GM21526 (cell line): Measurements from ENCODE around the gene PPL.
"Not testable (repeated sequence)": the region's sequence is repeated elsewhere in the genome, so short reads cannot be mapped to it uniquely, and the experiment has no call there.

Experiments
- ATAC-seq: cut with Tn5 transposase; IDR thresholded peaks from one replicate; pipeline ENCODE4 v1.9.1; 2021; ENCODE audit warnings: moderate library complexity; ENCODE audit not compliant: unreplicated experiment, low FRiP score

The PPL gene, protein sequence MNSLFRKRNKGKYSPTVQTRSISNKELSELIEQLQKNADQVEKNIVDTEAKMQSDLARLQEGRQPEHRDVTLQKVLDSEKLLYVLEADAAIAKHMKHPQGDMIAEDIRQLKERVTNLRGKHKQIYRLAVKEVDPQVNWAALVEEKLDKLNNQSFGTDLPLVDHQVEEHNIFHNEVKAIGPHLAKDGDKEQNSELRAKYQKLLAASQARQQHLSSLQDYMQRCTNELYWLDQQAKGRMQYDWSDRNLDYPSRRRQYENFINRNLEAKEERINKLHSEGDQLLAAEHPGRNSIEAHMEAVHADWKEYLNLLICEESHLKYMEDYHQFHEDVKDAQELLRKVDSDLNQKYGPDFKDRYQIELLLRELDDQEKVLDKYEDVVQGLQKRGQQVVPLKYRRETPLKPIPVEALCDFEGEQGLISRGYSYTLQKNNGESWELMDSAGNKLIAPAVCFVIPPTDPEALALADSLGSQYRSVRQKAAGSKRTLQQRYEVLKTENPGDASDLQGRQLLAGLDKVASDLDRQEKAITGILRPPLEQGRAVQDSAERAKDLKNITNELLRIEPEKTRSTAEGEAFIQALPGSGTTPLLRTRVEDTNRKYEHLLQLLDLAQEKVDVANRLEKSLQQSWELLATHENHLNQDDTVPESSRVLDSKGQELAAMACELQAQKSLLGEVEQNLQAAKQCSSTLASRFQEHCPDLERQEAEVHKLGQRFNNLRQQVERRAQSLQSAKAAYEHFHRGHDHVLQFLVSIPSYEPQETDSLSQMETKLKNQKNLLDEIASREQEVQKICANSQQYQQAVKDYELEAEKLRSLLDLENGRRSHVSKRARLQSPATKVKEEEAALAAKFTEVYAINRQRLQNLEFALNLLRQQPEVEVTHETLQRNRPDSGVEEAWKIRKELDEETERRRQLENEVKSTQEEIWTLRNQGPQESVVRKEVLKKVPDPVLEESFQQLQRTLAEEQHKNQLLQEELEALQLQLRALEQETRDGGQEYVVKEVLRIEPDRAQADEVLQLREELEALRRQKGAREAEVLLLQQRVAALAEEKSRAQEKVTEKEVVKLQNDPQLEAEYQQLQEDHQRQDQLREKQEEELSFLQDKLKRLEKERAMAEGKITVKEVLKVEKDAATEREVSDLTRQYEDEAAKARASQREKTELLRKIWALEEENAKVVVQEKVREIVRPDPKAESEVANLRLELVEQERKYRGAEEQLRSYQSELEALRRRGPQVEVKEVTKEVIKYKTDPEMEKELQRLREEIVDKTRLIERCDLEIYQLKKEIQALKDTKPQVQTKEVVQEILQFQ (N-terminal part only)

DNA sequence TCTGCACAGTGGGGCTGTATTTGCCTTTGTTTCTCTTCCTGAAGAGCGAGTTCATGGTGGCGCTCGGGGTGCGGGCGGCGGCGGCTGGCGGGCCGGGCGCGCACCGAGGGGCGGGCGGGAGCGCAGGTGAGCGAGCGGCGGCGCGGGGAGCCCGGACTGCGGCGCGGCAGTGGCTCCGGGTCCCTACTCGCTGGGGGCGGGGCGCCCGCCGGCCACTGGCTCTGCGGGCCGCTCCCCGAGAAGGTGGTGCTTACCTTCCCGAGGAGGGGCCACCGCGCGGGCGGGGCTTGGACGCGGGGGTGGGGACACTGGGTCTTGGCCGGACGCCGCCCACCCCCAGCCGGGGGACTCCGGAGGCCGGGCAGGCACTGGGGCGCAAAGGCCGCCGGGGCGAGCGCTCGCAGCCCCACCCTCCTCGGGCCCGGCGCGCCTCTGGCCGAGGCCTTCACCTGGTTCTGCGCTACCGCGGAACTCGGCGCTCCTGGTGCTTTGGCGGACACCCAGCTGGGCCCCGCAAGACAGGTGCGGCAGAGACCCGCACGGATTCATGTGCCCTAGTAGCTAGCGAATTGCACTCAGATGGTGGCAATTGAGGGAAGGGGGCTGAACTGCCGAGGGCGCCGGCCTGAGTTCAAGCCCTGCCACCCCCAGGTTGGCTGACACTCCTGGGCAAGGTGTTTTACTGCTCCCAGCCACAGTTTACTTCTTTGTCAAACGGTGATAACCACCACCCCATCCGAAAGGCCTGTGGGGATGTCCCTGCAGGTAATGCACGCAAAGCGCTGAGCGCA, at the start of gene PPL:
Gene PPL, minus strand, starts transcription at position 158 of the 791 bp plus-strand sequence. Its CDS starts 103 bp downstream, at position 55.
- ATAC-seq = no peak

DNA sequence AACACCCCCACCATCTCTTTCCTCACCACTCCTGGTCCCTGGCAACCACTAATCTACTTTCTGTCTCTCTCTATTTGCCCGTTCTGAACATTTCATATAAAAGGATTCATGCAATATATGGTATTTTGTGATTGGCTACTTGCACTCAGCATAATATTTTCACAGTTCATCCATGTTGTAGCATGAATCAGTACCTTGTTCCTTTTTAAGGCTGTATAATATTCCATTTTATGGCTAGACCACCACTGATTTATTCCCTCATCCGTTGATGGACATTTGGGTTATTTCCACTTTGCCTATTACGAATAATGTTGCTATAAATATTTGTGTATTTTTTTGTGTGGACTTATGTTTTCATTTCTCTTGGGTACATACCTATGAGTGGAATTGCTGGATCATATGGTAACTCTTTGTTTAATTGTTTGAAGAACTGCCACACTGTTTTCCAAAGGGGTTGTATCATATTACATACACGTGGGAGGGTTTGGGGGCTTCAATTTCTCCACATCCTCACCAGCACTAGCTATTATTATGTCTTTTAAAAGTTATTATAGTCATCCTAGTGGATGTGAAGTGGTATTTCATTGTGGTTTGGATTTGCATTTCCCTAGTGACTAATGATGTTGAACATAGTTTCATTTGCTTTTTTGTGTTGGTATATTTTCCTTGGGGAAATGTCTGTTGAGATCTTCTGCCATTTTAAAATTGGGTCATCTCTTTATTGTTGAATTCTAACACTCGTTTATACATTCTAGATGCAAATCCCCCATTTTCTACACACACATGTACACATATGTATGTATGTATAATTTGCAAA, 47.4 kb upstream of the PPL start:
- no peak for ATAC-seq

DNA sequence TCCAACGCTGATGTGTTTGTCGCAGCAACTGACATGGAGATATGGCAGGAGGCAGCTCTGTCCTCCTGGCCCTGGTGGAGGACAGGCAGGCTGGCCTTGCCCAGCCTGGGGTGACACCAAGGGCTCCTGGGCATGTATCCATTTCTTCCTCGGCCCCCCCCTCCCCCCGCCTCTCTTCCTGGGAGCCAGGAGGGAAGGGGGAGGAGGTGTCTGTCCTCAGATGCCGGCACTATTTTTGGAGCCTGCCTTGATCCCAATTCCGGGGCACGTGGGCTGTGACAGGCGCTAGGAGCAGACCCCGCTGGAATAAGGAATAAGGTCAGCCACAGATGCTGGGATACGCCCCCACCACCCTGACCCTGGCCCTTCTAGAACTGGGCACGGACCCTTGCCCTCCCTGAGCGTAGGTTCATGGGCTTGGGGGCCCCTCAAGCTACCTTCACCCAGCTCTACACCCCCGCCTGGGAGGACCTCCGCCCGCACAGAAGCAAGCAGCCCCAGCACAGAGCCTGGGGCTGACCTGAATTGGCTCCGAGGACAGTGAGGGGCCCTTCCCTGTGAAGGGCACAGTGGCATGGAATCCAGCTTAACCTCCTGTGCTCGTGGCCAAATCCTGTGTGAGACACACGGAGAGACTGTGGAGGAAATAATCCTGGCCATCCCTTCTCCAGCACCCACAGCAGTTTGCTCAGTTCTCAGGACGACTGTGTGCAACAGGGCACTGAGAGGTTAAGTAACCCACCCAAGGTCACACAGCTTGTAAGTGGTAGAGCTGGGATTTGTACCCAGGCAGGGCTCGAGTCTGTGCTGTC, 45.3 kb upstream of the PPL start:
- no peak for ATAC-seq

DNA sequence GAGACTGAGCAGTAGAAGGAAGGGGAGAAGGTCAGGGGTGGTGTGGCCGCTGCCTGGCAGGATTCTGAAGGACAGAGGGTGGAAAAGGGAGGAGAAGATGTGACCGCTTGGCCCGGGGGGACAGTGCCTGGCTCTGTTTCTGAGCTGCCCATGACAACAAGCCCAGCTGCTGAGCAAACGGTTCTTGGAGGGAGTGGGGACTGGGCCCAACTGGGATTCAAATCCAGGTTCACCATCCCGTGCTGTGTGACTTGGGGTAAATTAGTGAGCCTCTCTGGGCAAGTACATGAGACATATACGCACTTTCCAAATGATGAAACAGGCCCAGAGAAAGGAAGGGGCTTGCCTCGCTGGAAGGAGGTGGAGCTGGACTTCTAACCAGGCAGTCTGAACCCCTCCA, 44.5 kb upstream of the PPL start:
- no peak for ATAC-seq

DNA sequence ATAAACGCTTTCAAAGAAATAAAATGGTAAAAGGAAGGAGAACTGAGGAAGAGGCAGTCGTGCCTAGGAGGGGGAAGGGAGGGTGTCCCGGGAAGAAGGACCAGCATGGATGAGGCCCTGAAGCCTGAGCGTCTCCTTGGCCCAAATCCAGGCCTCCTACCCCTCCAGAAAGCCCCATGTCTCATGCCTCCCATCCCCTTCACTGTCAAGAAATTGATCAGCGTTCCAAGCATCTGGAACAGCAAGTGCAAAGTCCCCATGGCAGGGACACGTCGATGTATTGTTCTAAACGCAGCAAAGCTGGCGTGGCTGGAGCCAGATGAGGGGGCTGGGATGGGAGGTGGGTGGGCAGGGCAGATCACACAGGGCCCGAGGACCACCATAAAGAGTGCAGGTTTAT, 43.7 kb upstream of the PPL start:
- ATAC-seq = no peak

DNA sequence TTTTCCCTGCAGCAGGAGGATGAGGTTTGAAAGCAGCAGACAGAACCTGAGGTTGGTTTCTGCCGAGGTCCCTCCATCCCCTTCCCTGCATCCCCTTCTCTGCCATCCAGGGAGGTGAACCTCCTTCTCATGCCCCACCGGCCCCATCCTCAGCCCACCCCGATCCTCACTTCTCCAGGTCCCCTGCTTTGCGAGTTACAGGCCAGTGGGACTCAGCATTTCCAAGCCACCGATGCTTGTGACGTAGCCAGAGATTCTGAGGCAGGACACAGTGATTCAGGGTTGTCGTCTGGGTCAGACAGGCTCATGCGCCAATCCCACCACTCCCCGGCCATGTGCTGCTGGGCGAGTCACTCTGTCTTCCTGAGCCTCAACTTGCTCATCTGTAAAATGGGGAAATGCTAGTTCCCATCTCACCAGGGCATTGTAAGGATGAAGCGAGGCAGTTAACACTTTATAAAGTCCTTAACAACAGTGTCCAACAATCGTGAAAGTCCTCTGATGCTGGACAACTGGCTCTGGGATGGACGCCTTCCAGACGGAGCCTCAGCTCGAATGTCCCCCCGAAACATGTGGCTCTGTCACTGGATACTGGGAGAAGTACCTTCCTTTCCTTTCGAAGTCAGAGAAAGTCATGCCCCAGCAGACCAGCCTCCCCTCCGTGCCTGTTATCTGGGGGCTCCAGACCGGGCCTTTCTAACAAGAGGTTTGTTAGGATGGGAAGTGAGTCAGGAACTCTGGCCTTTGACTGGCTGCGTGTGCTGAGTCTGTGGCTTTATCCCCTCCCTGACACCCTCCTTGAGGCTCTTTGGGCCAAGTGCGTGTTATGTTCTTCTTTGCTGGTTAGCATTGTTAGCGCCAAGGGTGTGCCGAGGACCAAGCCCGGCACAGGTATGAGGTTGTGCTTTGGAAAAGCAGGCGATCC, 43.0 kb upstream of the PPL start:
- no peak for ATAC-seq

DNA sequence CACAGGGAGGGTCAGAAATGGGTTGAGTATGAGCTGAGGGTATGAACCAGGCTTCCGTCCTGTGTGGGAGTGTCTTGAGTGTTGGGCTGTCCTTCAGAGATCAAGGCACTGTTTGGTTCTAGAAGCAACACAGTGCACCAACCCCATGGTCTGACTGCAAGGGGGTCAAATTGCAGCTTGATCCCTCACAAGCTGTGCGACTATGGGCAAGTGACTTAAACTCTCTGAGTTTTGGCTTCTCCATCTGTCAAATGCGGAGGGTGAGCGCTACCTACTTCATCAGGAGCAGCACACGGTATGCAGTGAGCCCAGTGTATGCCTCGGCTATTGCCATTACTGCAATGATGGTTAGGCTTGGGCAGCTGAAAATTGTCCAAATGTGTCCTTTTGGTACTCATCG, 42.2 kb upstream of the PPL start:
- ATAC-seq = no peak

DNA sequence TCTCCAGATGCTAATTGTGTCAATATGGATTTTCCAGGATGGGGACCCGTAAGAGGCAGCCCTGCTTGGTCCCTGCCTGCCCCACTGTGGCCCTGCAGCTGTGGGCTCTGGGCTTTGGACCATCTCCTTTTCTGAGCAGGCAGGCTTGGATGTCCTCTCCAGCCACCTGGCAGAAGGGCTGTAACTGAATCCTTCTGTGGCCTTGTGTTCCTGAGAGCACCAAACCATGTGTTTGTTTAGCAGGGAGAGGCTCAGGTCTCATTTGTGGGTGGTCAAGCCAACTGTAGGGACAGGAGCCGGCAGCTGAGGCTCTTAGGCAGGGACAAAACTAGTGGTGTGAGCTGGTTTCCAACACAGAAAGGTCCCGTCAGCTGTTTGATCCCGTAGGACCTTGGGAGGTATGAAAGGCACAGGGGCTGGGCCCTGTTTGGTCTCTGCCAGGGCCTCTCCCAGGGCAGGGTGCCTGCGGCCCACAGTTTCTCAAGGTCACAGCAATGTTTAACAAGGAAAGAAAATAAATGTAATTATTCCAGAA, 39.7 kb upstream of the PPL start:
- no peak for ATAC-seq

DNA sequence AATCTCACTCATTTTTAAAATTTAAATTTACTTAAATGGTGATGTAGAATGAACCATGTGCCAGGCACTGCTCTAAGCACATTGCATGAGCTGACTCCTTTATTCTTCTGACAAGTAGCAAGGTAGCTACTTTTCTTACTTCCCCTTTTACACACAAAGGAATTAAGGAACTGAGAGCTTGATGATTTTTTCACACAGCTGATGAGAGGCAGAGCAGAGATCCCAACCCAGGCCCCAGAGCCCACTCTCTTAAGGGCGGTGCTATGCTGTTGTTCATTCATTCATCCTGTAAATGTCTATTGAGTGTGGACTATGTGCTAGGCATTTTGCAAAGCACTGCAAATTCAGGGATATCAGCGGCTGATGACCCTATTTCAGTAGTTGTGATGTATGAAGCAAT, 39.1 kb upstream of the PPL start:
- peak; percentile 93 for ATAC-seq

DNA sequence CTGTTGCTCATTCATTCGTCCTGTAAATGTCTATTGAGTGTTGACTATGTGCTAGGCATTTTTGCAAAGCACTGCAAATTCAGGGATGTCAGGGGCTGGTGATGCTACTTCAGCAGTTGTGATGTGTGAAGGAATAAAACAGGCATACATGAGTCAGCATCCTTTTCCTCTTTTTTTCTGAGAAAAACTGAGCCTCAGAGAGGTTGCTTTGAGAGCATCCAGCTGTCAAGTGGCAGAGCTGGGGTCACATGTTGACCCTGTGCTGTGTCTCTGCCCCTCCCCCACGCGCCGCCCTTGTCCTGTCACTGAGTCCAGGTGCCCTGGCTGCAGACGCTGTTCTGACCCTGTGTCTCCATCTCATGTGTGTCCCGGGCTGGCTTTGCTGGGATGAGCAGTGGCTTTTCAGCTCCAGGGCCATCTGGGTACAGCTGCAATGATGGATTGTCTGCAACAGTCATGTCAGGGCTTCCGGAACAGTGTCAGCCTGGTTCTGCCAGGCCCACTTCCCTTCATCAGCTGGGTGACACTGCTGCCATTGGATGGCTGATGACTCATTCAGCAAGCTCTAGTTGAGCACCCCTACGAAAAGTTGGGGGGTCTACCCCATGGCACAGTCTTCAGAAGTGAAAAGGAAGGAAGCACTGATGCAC, 36.1 kb upstream of the PPL start:
- ATAC-seq = no peak

DNA sequence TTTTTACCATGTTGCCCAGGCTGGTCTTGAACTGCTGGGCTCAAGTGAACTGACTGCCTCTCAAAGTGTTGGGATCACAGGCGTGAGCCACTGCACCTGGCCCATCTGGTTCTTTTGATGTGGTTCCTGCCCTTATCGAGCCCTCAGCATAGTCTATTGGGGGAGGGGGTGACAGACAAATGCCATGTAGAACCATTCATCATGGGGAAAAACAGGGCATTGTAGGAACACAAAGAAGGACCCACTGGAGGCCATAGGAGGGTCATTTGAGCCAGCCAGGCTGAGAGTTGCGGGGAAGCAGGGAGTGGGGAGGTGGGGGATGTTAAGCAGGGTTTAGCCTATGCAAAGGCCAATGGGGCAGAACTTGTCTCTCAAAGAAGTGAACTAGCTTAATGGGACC, 33.1 kb upstream of the PPL start:
- ATAC-seq = no peak

DNA sequence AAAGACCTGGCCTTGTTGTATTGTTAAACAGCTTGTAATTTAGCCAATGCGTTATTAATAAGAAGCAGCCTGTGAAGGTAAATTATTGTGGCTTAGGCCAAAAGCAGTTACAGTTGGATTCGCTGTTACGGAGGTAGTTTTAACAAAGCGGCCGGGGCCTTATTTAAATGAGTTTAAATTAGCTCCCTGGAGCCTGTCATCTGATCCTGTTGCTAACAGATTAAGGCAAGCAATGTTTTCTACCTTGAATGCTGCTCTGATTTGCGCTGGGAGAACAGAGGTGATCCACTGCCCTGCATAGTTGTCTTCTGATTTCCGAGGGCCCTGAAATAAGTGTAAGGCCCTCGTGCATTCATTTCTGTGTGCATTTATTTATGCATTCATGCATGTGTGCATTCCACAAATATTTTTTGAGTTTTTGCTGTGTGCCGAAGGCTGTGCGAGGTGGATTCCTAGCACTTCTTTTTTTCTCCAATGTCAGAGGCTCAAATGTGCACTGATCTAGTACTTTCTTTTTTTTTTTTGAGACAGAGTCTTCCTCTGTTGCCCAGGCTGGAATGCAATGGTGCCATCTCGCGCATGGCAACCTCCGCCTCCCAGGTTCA, 32.0 kb upstream of the PPL start:
- ATAC-seq = no peak

DNA sequence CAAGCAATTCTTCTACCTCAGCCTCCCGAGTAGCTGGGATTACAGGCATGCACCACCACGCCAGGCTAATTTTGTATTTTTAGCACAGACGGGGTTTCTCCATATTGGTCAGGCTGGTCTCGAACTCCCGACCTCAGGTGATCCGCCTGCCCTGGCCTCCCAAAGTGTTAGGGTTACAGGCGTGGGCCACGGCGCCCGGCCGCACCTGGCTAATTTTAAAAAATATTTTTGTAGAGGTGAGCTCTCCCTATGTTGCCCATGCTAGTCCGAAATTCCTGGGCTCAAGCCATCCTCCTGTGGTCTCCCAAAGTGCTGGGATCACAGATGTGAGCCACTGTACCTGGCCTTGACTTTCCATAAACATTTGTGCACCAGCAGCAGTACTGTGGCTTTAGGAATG, 31.3 kb upstream of the PPL start:
- ATAC-seq = not testable (repeated sequence)

DNA sequence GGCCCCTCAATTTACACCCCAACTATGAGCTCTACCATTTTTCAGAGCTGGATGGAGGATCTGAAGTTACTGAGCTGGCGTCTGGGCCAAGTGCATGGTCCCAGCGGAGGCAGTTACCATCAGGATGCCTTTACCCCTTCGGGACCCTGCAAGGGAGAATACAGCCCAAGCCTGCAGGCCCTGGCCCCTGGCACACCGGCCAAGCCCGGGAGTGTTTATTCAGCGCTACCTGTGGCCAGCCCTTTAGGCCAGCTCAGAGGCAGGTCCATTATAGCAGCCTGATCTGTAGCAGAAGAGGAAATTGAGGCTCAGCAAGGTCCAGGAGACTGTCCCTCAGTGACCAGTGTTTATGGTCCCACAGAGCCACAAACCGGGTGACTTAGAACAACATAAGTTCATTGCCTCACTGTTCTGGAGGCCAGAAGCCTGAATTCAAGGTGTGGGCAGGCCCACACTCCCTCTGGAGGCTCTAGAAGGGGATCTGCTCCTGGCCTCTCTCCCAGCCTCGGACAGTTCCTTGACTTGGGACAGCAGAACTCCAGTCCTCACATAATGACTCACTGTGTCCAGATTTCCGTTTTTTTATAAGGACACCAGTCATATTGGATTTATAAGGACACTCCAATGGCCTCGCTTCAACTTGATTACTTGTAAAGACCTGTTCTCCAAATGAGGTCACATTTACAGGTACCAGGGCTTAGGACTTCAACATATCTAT, 29.9 kb upstream of the PPL start:
- ATAC-seq = no peak

DNA sequence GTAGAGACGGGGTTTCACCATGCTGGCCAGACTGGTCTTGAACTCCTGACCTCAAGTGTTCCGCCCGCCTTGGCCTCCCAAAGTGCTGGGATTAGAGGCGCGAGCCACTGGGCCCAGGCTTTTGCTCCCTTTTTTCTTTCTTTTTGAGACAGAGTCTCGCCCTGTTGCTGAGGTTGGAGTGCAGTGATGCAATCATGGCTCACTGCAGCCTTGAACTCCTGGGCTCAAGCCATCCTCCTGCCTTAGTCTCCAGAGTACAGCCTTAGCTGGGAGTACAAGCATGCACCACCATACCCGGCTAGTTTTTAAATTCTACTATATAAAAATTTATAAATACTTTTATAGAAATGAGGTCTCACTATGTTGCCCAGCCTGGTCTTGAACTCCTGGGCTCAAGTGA, 26.6 kb upstream of the PPL start:
- not testable (repeated sequence) for ATAC-seq

DNA sequence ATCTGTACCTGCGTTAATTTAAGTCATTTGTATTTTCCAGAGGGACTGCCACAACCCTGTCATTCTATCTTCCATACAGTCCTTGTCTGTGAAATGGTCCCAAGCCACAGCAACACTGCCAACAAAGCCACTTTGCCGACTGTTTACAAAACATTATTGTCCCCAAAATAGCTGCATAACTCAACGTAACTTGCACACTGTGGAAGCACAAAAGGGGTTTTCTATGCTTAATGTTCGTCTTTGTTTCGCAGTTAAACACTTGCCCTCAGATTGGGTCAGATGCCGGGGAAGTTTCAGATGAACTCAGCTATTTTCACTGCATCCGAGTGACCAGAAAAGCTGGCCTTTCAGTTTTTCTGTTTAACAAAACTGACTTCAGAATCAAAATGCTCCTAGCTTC, 25.8 kb upstream of the PPL start:
- ATAC-seq = no peak
